Keratinocyte (primary cell): ENCODE results near the gene HOXD10. TPM values are rescaled to one million over a fixed set of nuclear protein-coding genes. Genes with fewer than 3 reads are reported as not detected.
A peak's percentile ranks its signal among the peaks of the same experiment; 100 is the strongest.

Experiments
- DNase-seq: peaks from one replicate; pipeline ENCODE4 v3.0.0-alpha.2; 2011; ENCODE audit warnings: low read depth, missing footprints, low spot score
- FAIRE-seq: peaks from 2 replicates; lab custom pipeline; 2011; peaks lifted over from hg19 to GRCh38; lab: Jason Lieb, UNC
- H2AFZ ChIP-seq: 2 replicates; pipeline ENCODE4 v1.6.0; 2012; ENCODE audit warnings: low read length, control low read depth, inconsistent platforms; ENCODE audit not compliant: control insufficient read depth
- H3K27ac ChIP-seq: 2 replicates; pipeline ENCODE4 v1.5.1; 2011; ENCODE audit warnings: low read length; ENCODE audit not compliant: control insufficient read depth, insufficient read depth
- H3K27me3 ChIP-seq: 3 replicates; pipeline ENCODE4 v1.6.0; 2011; ENCODE audit warnings: low read length; ENCODE audit not compliant: control insufficient read depth, insufficient read depth; ENCODE audit errors: extremely low read depth
- H3K36me3 ChIP-seq, 2 experiments: 2 replicates in 1 of 2; 3 replicates in 1 of 2; pipeline ENCODE4 v1.5.1; 2011; ENCODE audit warnings: low read length in 2 of 2, mild to moderate bottlenecking in 1 of 2; ENCODE audit not compliant: control insufficient read depth in 2 of 2, insufficient read depth in 2 of 2; ENCODE audit errors: extremely low read depth in 1 of 2
- H3K4me1 ChIP-seq: 3 replicates; pipeline ENCODE4 v1.5.1; 2011; ENCODE audit warnings: low read length; ENCODE audit not compliant: control insufficient read depth, insufficient read depth; ENCODE audit errors: extremely low read depth
- H3K4me2 ChIP-seq: 3 replicates; pipeline ENCODE4 v1.6.0; 2011; ENCODE audit warnings: low read depth, low read length; ENCODE audit not compliant: control insufficient read depth, insufficient read depth; ENCODE audit errors: extremely low read depth
- H3K4me3 ChIP-seq, 3 experiments: fragments of 200-600 bp in 1 of 3; sonication (generic) in 1 of 3; 2 replicates in 2 of 3; 3 replicates in 1 of 3; pipeline ENCODE4 v1.5.1; 2011 to 2016; ENCODE audit warnings: low read length in 3 of 3, mild to moderate bottlenecking in 3 of 3, control low read depth in 2 of 3, inconsistent platforms in 1 of 3, low read depth in 1 of 3, mixed read lengths in 1 of 3, mixed run types in 1 of 3, moderate library complexity in 1 of 3; ENCODE audit not compliant: control insufficient read depth in 2 of 3, insufficient read depth in 2 of 3; ENCODE audit errors: extremely low read depth in 1 of 3
- H3K79me2 ChIP-seq: 2 replicates; pipeline ENCODE4 v1.6.0; 2012; ENCODE audit warnings: low read length; ENCODE audit not compliant: control insufficient read depth, insufficient read depth
- H3K9ac ChIP-seq: 3 replicates; pipeline ENCODE4 v1.6.0; 2011; ENCODE audit warnings: low read length; ENCODE audit not compliant: control insufficient read depth, insufficient read depth; ENCODE audit errors: extremely low read depth
- H3K9me1 ChIP-seq: 3 replicates; pipeline ENCODE4 v1.6.0; 2011; ENCODE audit warnings: low read length; ENCODE audit not compliant: control insufficient read depth, insufficient read depth; ENCODE audit errors: extremely low read depth
- H3K9me3 ChIP-seq: 2 replicates; pipeline ENCODE4 v1.5.1; 2012; ENCODE audit warnings: low read depth, low read length; ENCODE audit not compliant: control insufficient read depth
- H4K20me1 ChIP-seq: 3 replicates; pipeline ENCODE4 v1.6.0; 2011; ENCODE audit warnings: low read length; ENCODE audit not compliant: control insufficient read depth, insufficient read depth; ENCODE audit errors: extremely low read depth
- CTCF ChIP-seq, 3 experiments: IDR thresholded peaks in 1 of 3; conservative IDR thresholded peaks in 1 of 3; optimal IDR thresholded peaks in 1 of 3; 2 replicates in 2 of 3; 3 replicates in 1 of 3; pipeline versions ENCODE3 to v1.5.1; 2011; ENCODE audit warnings: low read length in 3 of 3, mild to moderate bottlenecking in 3 of 3, moderate library complexity in 2 of 3, control low read depth in 1 of 3, inconsistent platforms in 1 of 3; ENCODE audit not compliant: insufficient read depth in 2 of 3; ENCODE audit errors: extremely low read depth in 1 of 3
- EZH2 ChIP-seq: IDR thresholded peaks from one replicate; pipeline ENCODE4 v1.6.1; 2012; ENCODE audit warnings: inconsistent platforms, mild to moderate bottlenecking, low read length, moderate library complexity
- dilution Hi-C: fragments of 300-500 bp; cut with MboI; formaldehyde crosslinking; loops from one replicate; pipeline ENCODE4 v1.7.0; 2020; ENCODE audit warnings: low sequenced_read_pairs; ENCODE audit not compliant: extremely low pct_ligation_motif_present
- polyA plus RNA-seq, 5 experiments: library from polyadenylated mRNA; depleted of rRNA in 3 of 5; stranded (reverse) in 3 of 5; stranded (forward) in 1 of 5; unstranded in 1 of 5; fragments of >200 nt; gene quantifications; 1 replicate in 1 of 5; 2 replicates in 3 of 5; 3 replicates in 1 of 5; pipeline versions ENCODE4 v1.2.1 to v1.2.3, GENCODE V29; 2011 to 2012; ENCODE audit warnings: missing spikeins in 2 of 5, low read depth in 1 of 5, low replicate concordance in 1 of 5

Gene HOXD10
- polyA plus RNA-seq, 1 donor (not counting 4 experiments of a cell fraction or from before 2014, with no cell fraction given): not detected

GRCh38 chr2:176114120-176114929, 2.3 kb upstream of the HOXD10 start:
- FAIRE-seq (no peak), DNase-seq (no peak)
- Histone ChIP-seq H3K27ac (no peak overlapping the region), H3K4me2 (no peak overlapping the region), H4K20me1 (peaks cover 2% of the 10 kb centered on the region), H3K9ac (no peak overlapping the region), H3K27me3 (peaks cover 98% of the 10 kb centered on the region), H3K9me3 (peaks cover 4% of the 10 kb centered on the region), H3K36me3 (no peaks in the 10 kb centered on the region), H3K9me1 (no peaks in the 10 kb centered on the region), H3K4me1 (no peaks in the 10 kb centered on the region), H2AFZ (no peak overlapping the region), H3K4me3 (no peak overlapping the region), H3K79me2 (no peaks in the 10 kb centered on the region)
- TF ChIP-seq CTCF (optimal IDR thresholded peaks at IDR 0.05 in 1 of 3, IDR thresholded peaks at IDR 0.05 in 1 of 3, conservative IDR thresholded peaks at IDR 0.05 in 1 of 3; ENCODE audit: extremely low read depth in 1 of 3, insufficient read depth in 2 of 3, low read length in 3 of 3) (no peak), EZH2 (peak; percentile 25)
- dilution Hi-C loops: no loop called here

- no peak overlapping the region for H3K9ac ChIP-seq
- no peak for DNase-seq
- no peaks in the 10 kb centered on the region for H3K9me1 ChIP-seq
- peaks cover 2% of the 10 kb centered on the region for H4K20me1 ChIP-seq
- dilution Hi-C loops: no loop called here
- TF ChIP-seq EZH2 (no peak), CTCF (optimal IDR thresholded peaks at IDR 0.05 in 1 of 3, IDR thresholded peaks at IDR 0.05 in 1 of 3, conservative IDR thresholded peaks at IDR 0.05 in 1 of 3; ENCODE audit: extremely low read depth in 1 of 3, insufficient read depth in 2 of 3, low read length in 3 of 3) (no peak)
- no peak overlapping the region for H3K4me3 ChIP-seq
- H3K79me2 ChIP-seq: no peaks in the 10 kb centered on the region
- H3K4me2 ChIP-seq: no peak overlapping the region
- H3K4me1 ChIP-seq: no peaks in the 10 kb centered on the region
- H3K27me3 ChIP-seq: peaks cover 97% of the 10 kb centered on the region
- no peak overlapping the region for H3K27ac ChIP-seq
- no peak overlapping the region for H2AFZ ChIP-seq
- FAIRE-seq: no peak
- H3K9me3 ChIP-seq: peaks cover 4% of the 10 kb centered on the region
- no peaks in the 10 kb centered on the region for H3K36me3 ChIP-seq
These were observed 1.5 kb upstream of the HOXD10 start for GRCh38 chr2:176114930-176115625.
